Aorta (tissue), 5 donors: Measurements from ENCODE around the gene GPR137. TPM values are rescaled to one million over a fixed set of nuclear protein-coding genes. Genes with fewer than 3 reads are reported as not detected.

Source experiments
- ATAC-seq: fragments of 200-7000 bp; cut with Tn5 transposase; one replicate; pipeline ENCODE4 v1.9.1; 2022; ENCODE audit warnings: moderate library complexity; ENCODE audit not compliant: low FRiP score
- DNase-seq, 2 donors: peaks; one replicate each; pipeline ENCODE4 v3.0.0-alpha.2; 2020
- H3K27ac ChIP-seq, 2 donors: one replicate each; pipeline ENCODE4 v1.5.1; 2013; ENCODE audit warnings: low read length in 2 of 2, mild to moderate bottlenecking in 2 of 2, moderate library complexity in 2 of 2, control low read depth in 1 of 2, inconsistent platforms in 1 of 2, low read depth in 1 of 2
- H3K27me3 ChIP-seq, 2 donors: one replicate each; pipeline ENCODE4 v1.6.1; 2013; ENCODE audit warnings: control low read depth in 1 of 2, low read length in 1 of 2, mild to moderate bottlenecking in 1 of 2, moderate library complexity in 1 of 2; ENCODE audit not compliant: insufficient read depth in 2 of 2, control insufficient read depth in 1 of 2
- H3K36me3 ChIP-seq, 2 donors: one replicate each; pipeline ENCODE4 v1.6.1; 2013; ENCODE audit warnings: control low read depth in 1 of 2, low read length in 1 of 2, mild to moderate bottlenecking in 1 of 2; ENCODE audit not compliant: insufficient read depth in 2 of 2, control insufficient read depth in 1 of 2
- H3K4me1 ChIP-seq, 2 donors: one replicate each; pipeline ENCODE4 v1.6.1; 2013; ENCODE audit warnings: low read length in 2 of 2, control low read depth in 1 of 2, mild to moderate bottlenecking in 1 of 2, moderate library complexity in 1 of 2; ENCODE audit not compliant: insufficient read depth in 2 of 2, control insufficient read depth in 1 of 2
- H3K4me3 ChIP-seq, 2 donors: one replicate each; pipeline ENCODE4 v1.5.1; 2013; ENCODE audit warnings: low read length in 2 of 2, control low read depth in 1 of 2, mild to moderate bottlenecking in 1 of 2
- H3K9me3 ChIP-seq: one replicate; pipeline ENCODE4 v1.6.1; 2013; ENCODE audit warnings: mild to moderate bottlenecking, low read length; ENCODE audit not compliant: control insufficient read depth
- WGBS, 2 donors: extraction: QIAGEN DNeasy Blood & Tissue Kit; methylation state at CpG; one replicate each; pipeline ENCODE4 v1.1.7; 2013; 5-methylcytosine and 5-hydroxymethylcytosine counted together
- intact Hi-C, 2 donors: fragments of 100-400 bp; cut with DNase I; formaldehyde crosslinking; loops; one replicate each; pipeline versions ENCODE4 v1.14.2 to v1.15.0; 2022
- polyA plus RNA-seq, 2 donors: library from polyadenylated mRNA; stranded (reverse); fragments of 200-250 nt; gene quantifications; one replicate each; pipeline ENCODE4 v1.2.3, GENCODE V29; 2013
- total RNA-seq, 2 donors: library from RNA; stranded (reverse); fragmentation: NEBNext Ultra II Directional; extraction: Animal tissue kit (Norgen Biotek cat#: 25700); gene quantifications; one replicate each; pipeline ENCODE4 v1.2.1, GENCODE V29; 2021
- donor health status: healthy with polysubstance abuse.
- donor health status: Bipolar disorder and iron deficiency.
- donor health status: DM: no; HTN: no; CAD: no.
- donor health status: DM: no; HTN: no; CAD: no.
- donor health status: DM: yes; HTN: yes; CAD: no.

Gene GPR137
- total and polyA plus RNA-seq, 4 donors = 19.7 to 40.3 (median 27.1) TPM

DNA sequence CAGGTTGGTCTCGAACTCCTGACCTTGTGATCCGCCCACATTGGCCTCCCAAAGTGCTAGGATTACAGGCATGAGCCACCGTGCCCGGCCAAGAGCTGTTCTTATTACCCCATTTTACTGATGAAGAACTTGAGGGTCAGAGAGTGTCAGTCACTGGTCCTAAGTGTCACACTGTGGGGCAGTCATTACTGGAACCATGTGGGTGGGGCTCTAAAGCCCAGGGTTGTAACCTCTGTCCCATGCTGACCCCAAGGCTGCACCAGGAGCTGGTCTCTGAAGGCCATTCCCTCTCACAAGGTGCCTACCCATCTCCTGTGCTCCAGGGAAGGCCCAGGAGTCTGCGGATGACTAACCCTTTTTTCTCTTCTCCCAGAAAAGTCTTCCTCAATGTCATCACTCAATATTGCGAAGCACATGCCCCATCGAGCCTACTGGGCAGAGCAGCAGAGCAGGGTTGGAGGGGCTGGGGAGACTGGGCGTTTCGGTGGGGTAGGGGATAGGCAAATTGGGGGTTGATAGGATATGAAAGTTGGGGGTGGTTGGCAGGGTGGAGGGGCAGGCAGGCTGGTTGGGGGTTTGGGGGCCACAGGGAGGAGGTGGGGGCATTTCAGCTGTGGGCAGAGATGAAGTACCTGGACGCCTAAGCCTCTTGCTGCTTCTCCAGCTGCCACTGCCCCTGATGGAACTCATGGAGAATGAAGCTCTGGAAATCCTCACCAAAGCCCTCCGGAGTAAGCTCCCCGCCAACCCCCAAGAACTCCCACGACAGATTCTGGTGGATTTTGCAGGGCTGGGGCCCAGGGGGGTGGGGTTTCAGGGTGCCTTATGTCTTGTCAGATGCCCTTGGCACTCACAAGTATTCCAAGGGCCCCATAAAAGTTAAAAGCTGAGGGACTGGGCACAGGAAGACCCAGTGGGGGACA is 17.7 kb downstream of the GPR137 start:
- no peaks in the 10 kb centered on the region for H3K36me3 ChIP-seq
- no peaks in the 10 kb centered on the region for H3K27me3 ChIP-seq
- H3K4me3 ChIP-seq = no peak overlapping the region
- ATAC-seq = no peak
- WGBS, 2 donors = 82 to 85% methylated on average over 13 of the region's 13 CpGs
- no peaks in the 10 kb centered on the region for H3K4me1 ChIP-seq
- intact Hi-C loops = loop anchor here in 1 of 2 donors (5.0 kb wide), 2 partner anchors 101 to 116 kb away; partner anchors contain the start of gene STIP1
- DNase-seq = no peak
- H3K27ac ChIP-seq = no peak overlapping the region
- no peaks in the 10 kb centered on the region for H3K9me3 ChIP-seq

DNA sequence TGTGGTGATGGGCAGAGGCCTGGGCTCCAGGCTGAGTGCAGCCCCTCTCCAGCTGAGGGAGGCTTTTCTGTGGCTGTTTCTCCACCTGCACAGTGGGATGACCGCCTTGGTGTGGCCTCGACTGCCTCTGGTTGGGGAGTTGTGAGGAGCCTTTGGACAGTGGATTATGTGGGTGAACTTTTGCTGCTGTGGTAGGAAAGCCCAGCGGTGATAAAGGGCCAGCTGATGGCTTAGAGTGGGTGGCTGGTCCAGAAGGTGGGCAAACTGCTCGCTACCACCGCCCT is 18.3 kb downstream of the GPR137 start:
- Histone ChIP-seq H3K9me3 (no peaks in the 10 kb centered on the region), H3K36me3 (no peaks in the 10 kb centered on the region), H3K4me1 (no peaks in the 10 kb centered on the region), H3K4me3 (no peak overlapping the region), H3K27me3 (no peaks in the 10 kb centered on the region), H3K27ac (no peak overlapping the region)
- no peak for ATAC-seq
- 58 to 71% methylated on average over 5 of the region's 5 CpGs for WGBS, 2 donors
- no peak for DNase-seq
- intact Hi-C loops = loop anchor here in 1 of 2 donors (5.0 kb wide), 2 partner anchors 102 to 117 kb away; partner anchors contain the start of gene STIP1

DNA sequence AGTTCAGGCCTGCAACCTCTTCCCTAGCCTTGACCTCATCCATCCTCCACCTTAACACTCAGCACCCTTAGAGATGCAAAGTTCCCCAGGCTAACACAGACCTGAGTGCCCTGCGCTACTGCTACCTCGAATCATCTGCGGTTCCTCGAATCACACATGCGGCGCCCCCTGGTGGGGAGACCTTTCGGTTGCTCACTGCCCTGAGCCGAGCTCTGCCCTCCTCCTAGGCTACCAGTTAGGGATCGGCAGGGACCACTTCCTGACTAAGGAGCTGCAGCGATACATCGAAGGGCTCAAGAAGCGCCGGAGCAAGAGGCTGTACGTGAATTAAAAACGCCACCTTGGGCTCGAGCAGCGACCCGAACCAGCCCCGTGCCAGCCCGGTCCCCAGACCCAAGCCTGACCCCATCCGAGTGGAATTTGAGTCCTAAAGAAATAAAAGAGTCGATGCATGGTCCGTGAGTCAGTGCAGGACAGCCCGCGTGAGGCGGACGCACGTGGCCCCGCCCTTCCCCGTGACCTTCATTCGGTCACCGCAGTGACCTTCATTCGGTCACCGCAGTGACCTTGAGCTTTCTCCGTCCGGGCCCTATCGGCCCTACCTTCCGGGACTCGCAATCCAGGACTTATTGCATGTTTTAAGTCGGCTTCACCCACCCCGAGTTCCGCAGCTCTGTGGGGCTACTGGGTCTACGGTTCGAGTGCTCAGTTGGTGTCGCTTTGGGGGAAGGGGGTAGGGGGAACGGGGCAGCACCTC is 18.8 kb downstream of the GPR137 start:
- peak; percentile 95 to 98 for DNase-seq
- Histone ChIP-seq H3K27ac (peak overlapping the region in 1 of 2 donors; percentile 1), H3K4me1 (no peaks in the 10 kb centered on the region), H3K9me3 (no peaks in the 10 kb centered on the region), H3K4me3 (peak overlapping the region; percentile 7 to 12), H3K36me3 (no peaks in the 10 kb centered on the region), H3K27me3 (no peaks in the 10 kb centered on the region)
- intact Hi-C loops = loop anchor here in 1 of 2 donors (5.0 kb wide), 2 partner anchors 102 to 117 kb away; partner anchors contain the start of gene STIP1
- WGBS, 2 donors = 0% methylated on average over 46 of the region's 46 CpGs
- peak; percentile 73 for ATAC-seq

DNA sequence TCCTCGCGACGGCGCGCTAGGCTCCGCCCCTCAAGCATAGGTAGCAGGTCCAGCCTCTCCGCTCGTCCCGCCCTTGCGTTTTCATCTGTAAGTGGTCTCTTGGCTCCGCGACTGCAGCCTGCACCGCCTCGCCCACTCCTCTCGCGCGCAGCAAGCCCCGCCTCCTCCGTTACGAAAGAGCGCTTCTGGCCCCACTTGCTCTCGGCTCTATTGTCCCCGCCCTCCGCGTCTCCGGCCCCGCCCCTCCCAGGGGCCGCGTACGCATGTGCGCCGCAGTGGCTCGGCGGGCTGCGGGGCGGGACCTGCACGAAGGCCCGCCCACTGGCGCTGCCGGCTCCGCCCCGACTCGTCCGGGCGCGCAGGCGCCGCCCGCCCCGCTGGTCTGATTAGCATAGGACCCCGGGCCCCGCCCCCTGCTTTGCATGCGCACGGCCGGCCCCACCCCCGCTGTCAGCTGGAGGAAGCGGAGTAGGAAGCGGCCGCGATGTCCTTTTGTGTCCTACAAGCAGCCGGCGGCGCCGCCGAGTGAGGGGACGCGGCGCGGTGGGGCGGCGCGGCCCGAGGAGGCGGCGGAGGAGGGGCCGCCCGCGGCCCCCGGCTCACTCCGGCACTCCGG is 19.5 kb downstream of the GPR137 start, which contains the start of gene ESRRA:
TSS of gene ESRRA (plus strand) at position 450 of the 616 bp plus-strand sequence. CDS start 1,656 bp downstream, outside the sequence.
- Histone ChIP-seq H3K36me3 (no peaks in the 10 kb centered on the region), H3K4me3 (peak within 1 kb of the TSS; percentile 65 to 91), H3K27ac (peak within 1 kb of the TSS in 1 of 2 donors; percentile 46), H3K9me3 (no peaks in the 10 kb centered on the region), H3K27me3 (no peaks in the 10 kb centered on the region), H3K4me1 (no peaks in the 10 kb centered on the region)
- WGBS, 2 donors = 0 to 1% methylated on average over 69 to 81 of the region's 81 CpGs
- intact Hi-C loops = no loop called here
- ATAC-seq (peak; percentile 96), DNase-seq (peak; percentile 100)

DNA sequence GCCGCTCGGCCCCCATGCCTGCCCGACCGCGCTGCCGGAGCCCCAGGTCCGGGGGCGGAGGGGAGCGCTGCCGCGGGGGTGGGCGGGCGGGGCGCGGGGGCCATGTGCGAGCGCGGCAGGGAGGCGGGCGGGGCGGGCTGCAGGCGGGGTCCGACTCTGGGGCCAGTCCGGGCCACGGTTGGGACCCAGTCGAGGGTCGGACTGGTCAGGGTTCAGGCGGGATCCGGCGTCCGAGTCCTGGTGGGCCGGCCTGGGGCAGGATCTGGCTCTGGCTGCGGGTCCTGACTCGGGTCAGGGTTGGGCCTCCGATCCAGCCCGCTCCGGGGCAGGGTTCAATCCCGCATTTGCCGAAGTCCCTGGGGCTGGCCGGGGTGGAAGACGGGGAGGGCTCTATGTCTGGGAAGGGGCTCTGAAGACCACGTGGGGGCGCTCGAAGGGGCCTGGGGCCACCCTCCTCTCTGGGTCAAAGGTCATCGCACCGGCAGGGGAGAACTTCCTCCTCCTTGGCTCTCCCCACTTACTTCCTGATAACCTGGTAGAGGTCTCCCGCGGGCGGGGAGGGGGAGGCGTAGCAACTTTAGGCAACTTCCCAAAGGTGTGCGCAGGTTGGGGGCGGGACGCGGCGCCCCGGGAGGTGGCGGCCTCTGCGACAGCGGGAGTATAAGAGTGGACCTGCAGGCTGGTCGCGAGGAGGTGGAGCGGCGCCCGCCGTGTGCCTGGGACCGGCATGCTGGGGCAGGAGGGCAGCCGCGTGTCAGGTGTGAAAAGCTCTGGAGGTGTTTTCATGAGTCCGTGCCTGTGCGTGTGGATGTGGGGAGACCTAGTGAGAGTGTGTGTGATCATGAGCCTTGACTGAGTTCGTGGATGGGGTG is 20.3 kb downstream of the GPR137 start:
- Histone ChIP-seq H3K27ac (peak overlapping the region in 1 of 2 donors; percentile 3), H3K4me1 (no peaks in the 10 kb centered on the region)
- intact Hi-C loops = no loop called here

DNA sequence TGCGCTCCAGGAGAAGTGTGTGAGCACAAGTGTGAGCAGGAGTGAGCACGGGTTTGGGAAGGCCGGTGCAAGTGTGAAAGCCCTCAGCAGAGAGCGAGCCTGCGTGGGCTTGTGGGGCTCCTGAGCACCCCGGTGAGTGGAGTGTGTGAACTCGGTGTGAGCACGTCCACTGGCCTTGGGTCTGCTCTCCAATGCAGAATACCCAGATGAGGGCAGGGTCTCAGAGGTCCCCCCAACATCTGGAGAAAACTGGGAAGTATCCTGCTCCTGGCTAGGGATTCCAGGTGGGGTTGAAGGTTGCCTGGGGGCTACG is 20.9 kb downstream of the GPR137 start:
- no peak for ATAC-seq

More for the DNA sequence above, 20.3 kb downstream of the GPR137 start:
- DNase-seq (peak; percentile 78 to 89), ATAC-seq (peak; percentile 5)
- Histone ChIP-seq H3K4me3 (peak overlapping the region; percentile 65 to 91), H3K36me3 (no peaks in the 10 kb centered on the region), H3K9me3 (no peaks in the 10 kb centered on the region), H3K27me3 (no peaks in the 10 kb centered on the region)
- 1% methylated on average over 41 to 71 of the region's 71 CpGs for WGBS, 2 donors

DNA sequence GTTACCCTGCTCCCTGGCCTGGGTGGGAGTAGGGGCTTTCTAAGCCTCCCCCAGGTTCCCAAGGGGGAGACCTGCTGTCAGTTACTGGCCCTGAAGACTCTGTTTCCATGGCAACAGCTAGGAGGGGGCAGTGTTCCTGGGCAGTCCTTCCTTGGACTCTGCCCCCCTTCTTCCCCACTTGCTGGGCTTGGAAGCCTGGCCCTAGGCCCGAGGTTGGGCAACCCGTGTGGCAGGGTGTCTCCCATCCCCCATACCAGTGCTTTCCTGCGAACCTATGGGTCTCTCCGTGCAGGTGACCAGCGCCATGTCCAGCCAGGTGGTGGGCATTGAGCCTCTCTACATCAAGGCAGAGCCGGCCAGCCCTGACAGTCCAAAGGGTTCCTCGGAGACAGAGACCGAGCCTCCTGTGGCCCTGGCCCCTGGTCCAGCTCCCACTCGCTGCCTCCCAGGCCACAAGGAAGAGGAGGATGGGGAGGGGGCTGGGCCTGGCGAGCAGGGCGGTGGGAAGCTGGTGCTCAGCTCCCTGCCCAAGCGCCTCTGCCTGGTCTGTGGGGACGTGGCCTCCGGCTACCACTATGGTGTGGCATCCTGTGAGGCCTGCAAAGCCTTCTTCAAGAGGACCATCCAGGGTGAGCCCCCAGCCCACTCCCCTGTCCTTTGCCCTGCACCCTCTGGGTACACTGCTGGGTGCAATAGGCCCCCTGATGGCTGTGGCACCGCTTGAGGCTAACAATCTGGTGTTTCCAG is 21.4 kb downstream of the GPR137 start:
- WGBS, 2 donors = 79 to 80% methylated on average over 14 to 15 of the region's 15 CpGs
- DNase-seq (no peak), ATAC-seq (no peak)
- H3K9me3 ChIP-seq = no peaks in the 10 kb centered on the region
- no peaks in the 10 kb centered on the region for H3K36me3 ChIP-seq
- H3K27me3 ChIP-seq = no peaks in the 10 kb centered on the region
- H3K27ac ChIP-seq = no peak overlapping the region
- H3K4me3 ChIP-seq = no peak overlapping the region
- no peaks in the 10 kb centered on the region for H3K4me1 ChIP-seq
- intact Hi-C loops = no loop called here

More for the DNA sequence above, 20.9 kb downstream of the GPR137 start:
- Histone ChIP-seq H3K4me1 (no peaks in the 10 kb centered on the region), H3K4me3 (no peak overlapping the region), H3K27ac (no peak overlapping the region), H3K36me3 (no peaks in the 10 kb centered on the region), H3K27me3 (no peaks in the 10 kb centered on the region), H3K9me3 (no peaks in the 10 kb centered on the region)
- intact Hi-C loops = no loop called here
- 32 to 39% methylated on average over 9 of the region's 9 CpGs for WGBS, 2 donors
- no peak for DNase-seq
